CD4-positive, alpha-beta T cell (primary cell): Measurements from ENCODE around the gene WAC. TPM values are rescaled to one million over a fixed set of nuclear protein-coding genes. Genes with fewer than 3 reads are reported as not detected.
A peak's percentile ranks its signal among the peaks of the same experiment; 100 is the strongest.

Source experiments
- ATAC-seq: fragments of 200-7000 bp; cut with Tn5 transposase; one replicate; pipeline ENCODE4 v1.10.0; 2022; ENCODE audit warnings: mild to moderate bottlenecking; ENCODE audit not compliant: poor library complexity
- CTCF ChIA-PET: fragments of 350-600 bp; sonication (Branson Sonifier 250); formaldehyde crosslinking; loops from one replicate; lab custom pipeline; 2021; ENCODE audit warnings: antibody characterized with exemption, inconsistent platforms; lab: Charles Lee
- POLR2A ChIA-PET: fragments of 350-600 bp; sonication (Branson Sonifier 250); formaldehyde crosslinking; loops from one replicate; lab custom pipeline; 2021; ENCODE audit warnings: antibody characterized with exemption, inconsistent platforms; lab: Charles Lee
- DNase-seq, 14 experiments: peaks; one replicate each; pipeline ENCODE4 v3.0.0-alpha.2; 2013 to 2020; ENCODE audit warnings: mixed read lengths in 2 of 14
- H3K27ac ChIP-seq, 2 donors: one replicate each; pipeline versions ENCODE4 v1.5.1 to v1.7.0; 2013; ENCODE audit warnings: low read length in 2 of 2, low read depth in 1 of 2, mild to moderate bottlenecking in 1 of 2
- H3K27me3 ChIP-seq, 2 experiments: 1 replicate in 1 of 2; 2 replicates in 1 of 2; pipeline versions ENCODE4 v1.6.1 to v1.7.0; 2013; ENCODE audit warnings: low read length in 2 of 2, control low read depth in 1 of 2, mild to moderate bottlenecking in 1 of 2, moderate library complexity in 1 of 2; ENCODE audit not compliant: insufficient read depth in 2 of 2, control insufficient read depth in 1 of 2
- H3K36me3 ChIP-seq: one replicate; pipeline ENCODE4 v1.6.1; 2013; ENCODE audit warnings: low read length, control low read depth; ENCODE audit not compliant: insufficient read depth
- H3K4me1 ChIP-seq: one replicate; pipeline ENCODE4 v1.6.1; 2013; ENCODE audit warnings: low read length, control low read depth; ENCODE audit not compliant: insufficient read depth
- H3K4me3 ChIP-seq: one replicate; pipeline ENCODE4 v1.5.1; 2013; ENCODE audit warnings: mild to moderate bottlenecking, low read length, moderate library complexity
- H3K9me3 ChIP-seq, 2 experiments: 1 replicate in 1 of 2; 2 replicates in 1 of 2; pipeline versions ENCODE4 v1.6.1 to v1.7.0; 2013; ENCODE audit warnings: low read length in 2 of 2, mild to moderate bottlenecking in 2 of 2, control low read depth in 1 of 2, moderate library complexity in 1 of 2; ENCODE audit not compliant: control insufficient read depth in 1 of 2, insufficient read depth in 1 of 2
- H3K27ac Mint-ChIP-seq: one replicate; pipeline ENCODE4 v1.8.0; 2020; ENCODE audit warnings: mixed read lengths
- H3K27me3 Mint-ChIP-seq: one replicate; pipeline ENCODE4 v1.8.0; 2021; ENCODE audit warnings: mixed read lengths
- H3K36me3 Mint-ChIP-seq: one replicate; pipeline ENCODE4 v1.8.0; 2021; ENCODE audit warnings: low read depth, mixed read lengths
- H3K4me1 Mint-ChIP-seq: one replicate; pipeline ENCODE4 v1.8.0; 2021; ENCODE audit warnings: low read depth, mixed read lengths
- H3K4me3 Mint-ChIP-seq: one replicate; pipeline ENCODE4 v1.8.0; 2020; ENCODE audit warnings: mild to moderate bottlenecking, mixed read lengths
- H3K9me3 Mint-ChIP-seq: one replicate; pipeline ENCODE4 v1.8.0; 2020; ENCODE audit warnings: mixed read lengths
- CTCF ChIP-seq: fragments of 200-600 bp; IDR thresholded peaks from one replicate; pipeline ENCODE4 v1.8.0; 2022; ENCODE audit warnings: antibody characterized with exemption, mild to moderate bottlenecking
- intact Hi-C, 2 experiments: fragments of 100-400 bp; cut with DNase I in 1 of 2; cut with micrococcal nuclease in 1 of 2; formaldehyde crosslinking; loops; one replicate each; pipeline versions ENCODE4 v1.15.1 to v1.9.0; 2023 to 2025; cut with DNase I, micrococcal nuclease
- total RNA-seq, 174 experiments: library from RNA in 2 of 174; stranded (reverse) in 2 of 174; gene quantifications; one replicate each; pipeline ENCODE4 v1.2.3 and lab custom pipeline; 2021 to 2026

The WAC gene
- total RNA-seq, 2 experiments from 2014 or later, result 169 to 177 TPM

GRCh38 chr10:28558186-28558585 is 25.3 kb downstream of the WAC start:
- TF ChIP-seq CTCF, result no peak
- CTCF ChIA-PET, result no interaction called here
- no peaks in the 10 kb centered on the region for H3K9me3 ChIP-seq
- ATAC-seq, result no peak
- no peaks in the 10 kb centered on the region for H3K27me3 ChIP-seq
- Mint-ChIP-seq H3K9me3 (no peaks in the 10 kb centered on the region), H3K36me3 (peaks cover 94% of the 10 kb centered on the region), H3K27me3 (no peaks in the 10 kb centered on the region), H3K4me1 (peaks cover 94% of the 10 kb centered on the region), H3K4me3 (peak overlapping the region; percentile 28), H3K27ac (no peak overlapping the region)
- DNase-seq, result no peak
- no peak overlapping the region for H3K4me3 ChIP-seq
- POLR2A ChIA-PET, result interaction anchor here (1.4 kb wide), 1 partner anchor 8 kb away, joined by 4 read pairs; no protein-coding TSS in a partner anchor
- peaks cover 65% of the 10 kb centered on the region for H3K36me3 ChIP-seq
- intact Hi-C loops, result no loop called here
- no peak overlapping the region for H3K27ac ChIP-seq
- H3K4me1 ChIP-seq, result peaks cover 39% of the 10 kb centered on the region

DNA sequence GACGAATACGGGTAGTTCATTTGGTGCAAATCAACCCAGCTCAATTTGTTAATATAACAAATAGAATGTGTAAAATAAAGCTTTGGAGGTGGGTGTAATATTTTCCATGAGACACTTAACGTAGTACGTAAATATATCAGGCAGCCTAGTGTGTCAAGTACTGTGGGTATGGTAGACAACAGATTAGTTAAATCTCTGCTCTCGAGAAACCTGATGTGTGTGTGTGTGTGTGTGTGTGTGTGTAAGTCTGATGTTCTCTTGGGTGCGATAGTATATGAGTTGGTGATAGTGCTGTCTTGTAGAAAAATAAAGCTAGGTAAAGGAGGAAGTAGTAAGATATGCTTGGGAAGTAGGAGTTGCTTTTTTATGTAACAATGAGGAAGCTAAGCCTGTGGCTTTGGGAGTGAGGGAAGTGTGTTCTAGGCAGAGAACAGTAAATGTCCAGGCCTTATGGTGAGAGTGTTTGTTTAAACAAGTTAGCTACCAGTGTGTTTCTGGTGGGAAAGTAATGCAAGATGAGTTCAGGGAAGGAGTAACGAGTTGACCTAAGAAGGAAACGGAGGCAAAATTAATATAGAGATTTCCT is 26.1 kb downstream of the WAC start:
- CTCF ChIA-PET, result no interaction called here
- intact Hi-C loops, result no loop called here

DNA sequence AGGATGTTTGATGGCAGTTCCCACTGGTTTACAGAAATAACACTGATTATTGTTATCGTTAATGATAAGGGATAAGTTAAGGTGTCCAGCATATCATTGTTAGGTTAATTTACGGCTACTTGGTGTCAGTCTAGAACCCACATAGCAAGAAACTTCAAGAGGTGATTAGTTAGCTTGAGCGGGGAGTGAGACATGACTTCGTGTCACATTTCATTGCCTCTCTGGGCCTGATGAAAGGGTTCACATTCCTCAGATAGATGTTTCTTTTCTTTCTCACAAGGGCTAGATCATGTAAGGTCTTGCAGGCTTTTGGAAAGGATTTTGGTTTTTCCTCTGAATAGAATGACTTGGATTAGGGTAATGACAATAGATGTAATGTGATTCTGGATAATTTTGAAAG is 26.7 kb downstream of the WAC start:
- peak overlapping the region; percentile 5 for H3K4me3 Mint-ChIP-seq
- H3K9me3 ChIP-seq, result no peaks in the 10 kb centered on the region
- peaks cover 90% of the 10 kb centered on the region for H3K36me3 Mint-ChIP-seq
- ChIA-PET CTCF (no interaction called here), POLR2A (no interaction called here)
- no peak overlapping the region for H3K27ac ChIP-seq
- no peaks in the 10 kb centered on the region for H3K27me3 ChIP-seq
- H3K27ac Mint-ChIP-seq, result no peak overlapping the region
- H3K4me1 Mint-ChIP-seq, result peaks cover 91% of the 10 kb centered on the region
- TF ChIP-seq CTCF, result no peak
- no peak for DNase-seq
- no peaks in the 10 kb centered on the region for H3K9me3 Mint-ChIP-seq
- no peak overlapping the region for H3K4me3 ChIP-seq
- no peak for ATAC-seq
- peaks cover 43% of the 10 kb centered on the region for H3K4me1 ChIP-seq
- H3K27me3 Mint-ChIP-seq, result no peaks in the 10 kb centered on the region
- H3K36me3 ChIP-seq, result peaks cover 63% of the 10 kb centered on the region
- intact Hi-C loops, result no loop called here

More for the DNA sequence above, 26.1 kb downstream of the WAC start:
- no peaks in the 10 kb centered on the region for H3K9me3 Mint-ChIP-seq
- no peaks in the 10 kb centered on the region for H3K27me3 Mint-ChIP-seq
- H3K4me3 Mint-ChIP-seq, result no peak overlapping the region
- Histone ChIP-seq H3K4me1 (peaks cover 41% of the 10 kb centered on the region), H3K27me3 (no peaks in the 10 kb centered on the region), H3K4me3 (no peak overlapping the region), H3K9me3 (no peaks in the 10 kb centered on the region), H3K27ac (no peak overlapping the region), H3K36me3 (peaks cover 64% of the 10 kb centered on the region)
- H3K4me1 Mint-ChIP-seq, result peaks cover 91% of the 10 kb centered on the region
- POLR2A ChIA-PET, result interaction anchor here (0.6 kb wide), 1 partner anchor 266 kb away, joined by 7 read pairs; no protein-coding TSS in a partner anchor
- no peak for TF ChIP-seq CTCF
- H3K36me3 Mint-ChIP-seq, result peaks cover 90% of the 10 kb centered on the region
- H3K27ac Mint-ChIP-seq, result no peak overlapping the region
- ATAC-seq (no peak), DNase-seq (no peak)
